Measurements from ENCODE around the gene GPATCH4. TPM values are rescaled to one million over a fixed set of nuclear protein-coding genes. Genes with fewer than 3 reads are reported as not detected.
"Not testable (repeated sequence)": the region's sequence is repeated elsewhere in the genome, so short reads cannot be mapped to it uniquely, and the experiment has no call there.

Gene GPATCH4
- total RNA-seq, 1 experiment from 2014 or later = 39.4 TPM

DNA sequence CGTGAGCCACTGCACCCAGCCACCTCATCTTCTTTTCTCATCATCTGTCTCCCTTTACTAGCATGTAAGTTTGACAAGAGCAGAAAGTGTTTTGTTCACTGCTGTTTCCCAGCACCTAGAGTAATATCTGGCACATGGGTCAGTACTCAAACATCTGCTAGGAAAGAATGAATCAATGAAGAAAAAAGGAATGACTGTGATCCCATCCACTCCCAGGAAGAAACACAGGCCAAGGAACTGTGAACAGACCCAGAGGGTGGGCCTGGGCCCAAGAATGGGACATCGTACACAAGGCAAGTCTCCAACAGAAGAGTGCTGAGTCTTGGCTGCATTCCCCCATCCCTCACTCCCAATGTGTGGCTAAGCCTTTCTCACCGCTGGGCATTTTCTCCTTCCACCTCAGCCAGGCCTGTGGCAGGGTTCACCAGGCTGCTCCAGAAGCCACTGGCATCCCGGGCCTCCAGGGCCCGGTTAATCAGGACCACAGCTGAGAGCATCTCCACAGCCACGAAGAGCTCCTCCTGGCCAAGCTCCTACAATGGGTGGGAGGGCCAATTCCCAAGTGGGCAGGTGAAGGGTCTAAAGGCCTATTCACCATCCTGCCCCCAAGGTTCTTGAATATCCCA is 47.3 kb downstream of the GPATCH4 start:
- Histone ChIP-seq H3K27me3 (ENCODE audit: insufficient read depth, low read length) (no peaks in the 10 kb centered on the region), H3K9me2 (ENCODE audit: insufficient read depth) (no peaks in the 10 kb centered on the region), H3K9ac (ENCODE audit: low read length) (no peak overlapping the region), H3K4me3 (replicated peaks in 1 of 2; ENCODE audit: low read depth in 1 of 2, low read length in 2 of 2) (no peak overlapping the region), H4K20me1 (ENCODE audit: insufficient read depth) (no peaks in the 10 kb centered on the region), H3K36me3 (ENCODE audit: control insufficient read depth in 1 of 2, insufficient read depth in 2 of 2, low read length in 2 of 2) (peaks cover 8 to 20% of the 10 kb centered on the region in 2 experiments; a peak in 3 of 4 replicates), H3K4me2 (ENCODE audit: low read length) (no peak overlapping the region), H3K79me2 (ENCODE audit: insufficient read depth, low read length) (no peaks in the 10 kb centered on the region), H2AFZ (ENCODE audit: low read depth, low read length, poor library complexity, severe bottlenecking) (no peak overlapping the region), H3K9me3 (ENCODE audit: control insufficient read depth in 1 of 2, insufficient read depth in 1 of 2, low read depth in 1 of 2, low read length in 2 of 2) (no peaks in the 10 kb centered on the region), H3K4me1 (ENCODE audit: control insufficient read depth in 1 of 2, insufficient read depth in 2 of 2, low read length in 2 of 2) (peaks cover 0 to 17% of the 10 kb centered on the region in 2 experiments; a peak in 2 of 4 replicates), H3K27ac (ENCODE audit: low read depth, low read length) (no peak overlapping the region)
- BruUV-seq (replicated peaks) = no TSS peak
- DNase-seq (ENCODE audit: low read depth, low spot score) (no peak), ATAC-seq (no peak)
- intact Hi-C loops (cut with micrococcal nuclease) = loop anchor here (5.0 kb wide), 1 partner anchor 42 kb away; no protein-coding TSS in a partner anchor
- no peak for TF ChIP-seq CBX3 (IDR thresholded peaks at IDR 0.05; ENCODE audit: low read depth)
- TF ChIP-seq YY1 (IDR thresholded peaks at IDR 0.05; ENCODE audit: extremely low read depth, insufficient replicate concordance, low read depth, low read length) = no peak
- TF ChIP-seq EGR1 (IDR thresholded peaks at IDR 0.05; ENCODE audit: low read depth) = no peak
- CTCF ChIA-PET = no interaction called here
- RAD21 ChIA-PET (ENCODE audit: low non-redundant PET in 1 of 2, low total read pairs in 2 of 2, uncharacterized antibody in 2 of 2, unreplicated experiment in 2 of 2) = no interaction called here
- POLR2A ChIA-PET = no interaction called here

DNA sequence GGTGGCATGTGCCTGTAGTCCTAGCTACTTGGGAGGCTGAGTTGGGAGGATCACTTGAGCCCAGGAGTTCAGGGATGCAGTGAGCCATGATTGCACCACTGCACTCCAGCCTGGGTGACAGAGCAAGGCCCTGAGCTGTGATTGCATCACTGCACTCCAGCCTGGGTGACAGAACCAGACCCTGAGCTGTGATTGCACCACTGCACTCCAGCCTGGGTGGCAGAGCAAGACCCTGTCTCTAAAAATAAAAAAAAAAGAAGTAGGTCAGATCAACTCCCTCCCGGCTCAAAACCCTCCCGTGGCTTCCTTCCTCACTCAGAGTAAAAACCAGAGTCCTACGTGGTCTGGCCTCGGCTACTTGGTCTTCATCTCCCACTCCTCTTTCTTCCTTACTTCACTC is 48.3 kb downstream of the GPATCH4 start:
- CTCF ChIA-PET; H3K9me3 ChIP-seq (ENCODE audit: control insufficient read depth in 1 of 2, insufficient read depth in 1 of 2, low read depth in 1 of 2, low read length in 2 of 2); DNase-seq (ENCODE audit: low read depth, low spot score); H3K4me2 ChIP-seq (ENCODE audit: low read length); H3K4me3 ChIP-seq (replicated peaks in 1 of 2; ENCODE audit: low read depth in 1 of 2, low read length in 2 of 2); BruUV-seq (replicated peaks); RAD21 ChIA-PET (ENCODE audit: low non-redundant PET in 1 of 2, low total read pairs in 2 of 2, uncharacterized antibody in 2 of 2, unreplicated experiment in 2 of 2); H3K9me2 ChIP-seq (ENCODE audit: insufficient read depth); H3K27me3 ChIP-seq (ENCODE audit: insufficient read depth, low read length); H3K79me2 ChIP-seq (ENCODE audit: insufficient read depth, low read length); H2AFZ ChIP-seq (ENCODE audit: low read depth, low read length, poor library complexity, severe bottlenecking); H3K9ac ChIP-seq (ENCODE audit: low read length); POLR2A ChIA-PET; H3K27ac ChIP-seq (ENCODE audit: low read depth, low read length); H4K20me1 ChIP-seq (ENCODE audit: insufficient read depth); ATAC-seq: not testable (repeated sequence)
- H3K36me3 ChIP-seq (ENCODE audit: control insufficient read depth in 1 of 2, insufficient read depth in 2 of 2, low read length in 2 of 2) = peaks cover 11 to 20% of the 10 kb centered on the region in 2 experiments; a peak in 3 of 4 replicates
- intact Hi-C loops (cut with micrococcal nuclease) = loop anchor here (5.0 kb wide), 1 partner anchor 41 kb away; no protein-coding TSS in a partner anchor
- peaks cover 0 to 17% of the 10 kb centered on the region in 2 experiments; a peak in 2 of 4 replicates for H3K4me1 ChIP-seq (ENCODE audit: control insufficient read depth in 1 of 2, insufficient read depth in 2 of 2, low read length in 2 of 2)
- peak; percentile 15; the same call in 1 of the 2 replicates for TF ChIP-seq CEBPB (IDR thresholded peaks at IDR 0.05; ENCODE audit: low read depth)

Data from HCT116 (cell line).